Right lobe of liver (tissue), 4 donors: ENCODE measurements around the gene METTL25.

Experiments used
- POLR2A ChIP-seq: fragments of 450-650 bp; IDR thresholded peaks from one replicate; pipeline ENCODE4 v1.6.1; 2017; ENCODE audit warnings: antibody characterized with exemption, mild to moderate bottlenecking
- TF ChIP-seq, protein P1 (sequence below), 4 donors: fragments of 200-600 bp in 3 of 4; fragments of 450-650 bp in 1 of 4; IDR thresholded peaks; one replicate each; pipeline versions ENCODE4 v1.5.1 to v1.8.0; 2016 to 2022; ENCODE audit warnings: antibody characterized with exemption in 4 of 4, mild to moderate bottlenecking in 2 of 4
- donor health status: DM: no; HTN: no; CAD: no.
- donor health status: DM: no; HTN: no; CAD: no.
- donor health status: DM: no; HTN: yes; CAD: no.

DNA sequence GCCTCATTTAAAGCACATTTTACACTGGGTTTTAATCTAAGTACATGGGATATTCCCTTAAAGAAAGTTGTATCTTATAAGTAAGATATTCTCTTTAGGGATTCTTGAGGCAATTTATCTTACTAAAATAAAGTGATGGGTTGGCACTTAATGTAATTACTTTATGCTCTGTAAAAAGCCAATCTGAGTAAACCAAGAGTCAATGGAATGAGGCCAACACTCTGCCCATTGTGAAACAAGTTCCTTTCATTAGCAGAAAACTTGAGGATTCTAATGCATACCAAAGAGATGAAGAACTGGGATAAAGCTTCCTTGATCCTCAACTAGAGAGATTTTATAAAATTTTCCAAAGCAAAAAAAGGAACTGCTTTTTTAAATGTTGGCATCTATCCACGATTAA lies 121.2 kb downstream of the METTL25 start:
- TF ChIP-seq, protein P1, sequence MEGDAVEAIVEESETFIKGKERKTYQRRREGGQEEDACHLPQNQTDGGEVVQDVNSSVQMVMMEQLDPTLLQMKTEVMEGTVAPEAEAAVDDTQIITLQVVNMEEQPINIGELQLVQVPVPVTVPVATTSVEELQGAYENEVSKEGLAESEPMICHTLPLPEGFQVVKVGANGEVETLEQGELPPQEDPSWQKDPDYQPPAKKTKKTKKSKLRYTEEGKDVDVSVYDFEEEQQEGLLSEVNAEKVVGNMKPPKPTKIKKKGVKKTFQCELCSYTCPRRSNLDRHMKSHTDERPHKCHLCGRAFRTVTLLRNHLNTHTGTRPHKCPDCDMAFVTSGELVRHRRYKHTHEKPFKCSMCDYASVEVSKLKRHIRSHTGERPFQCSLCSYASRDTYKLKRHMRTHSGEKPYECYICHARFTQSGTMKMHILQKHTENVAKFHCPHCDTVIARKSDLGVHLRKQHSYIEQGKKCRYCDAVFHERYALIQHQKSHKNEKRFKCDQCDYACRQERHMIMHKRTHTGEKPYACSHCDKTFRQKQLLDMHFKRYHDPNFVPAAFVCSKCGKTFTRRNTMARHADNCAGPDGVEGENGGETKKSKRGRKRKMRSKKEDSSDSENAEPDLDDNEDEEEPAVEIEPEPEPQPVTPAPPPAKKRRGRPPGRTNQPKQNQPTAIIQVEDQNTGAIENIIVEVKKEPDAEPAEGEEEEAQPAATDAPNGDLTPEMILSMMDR (IDR thresholded peaks at IDR 0.05) = no peak
- no peak for TF ChIP-seq POLR2A
